GM18508 (cell line): Measurements from ENCODE around the gene NOX4.
"Not testable (repeated sequence)": the region's sequence is repeated elsewhere in the genome, so short reads cannot be mapped to it uniquely, and the experiment has no call there.

Experiments used
- ATAC-seq: cut with Tn5 transposase; IDR thresholded peaks from one replicate; pipeline ENCODE4 v1.9.1; 2021; ENCODE audit warnings: moderate number of reproducible peaks; ENCODE audit not compliant: insufficient read depth, unreplicated experiment

NOX4 gene

DNA sequence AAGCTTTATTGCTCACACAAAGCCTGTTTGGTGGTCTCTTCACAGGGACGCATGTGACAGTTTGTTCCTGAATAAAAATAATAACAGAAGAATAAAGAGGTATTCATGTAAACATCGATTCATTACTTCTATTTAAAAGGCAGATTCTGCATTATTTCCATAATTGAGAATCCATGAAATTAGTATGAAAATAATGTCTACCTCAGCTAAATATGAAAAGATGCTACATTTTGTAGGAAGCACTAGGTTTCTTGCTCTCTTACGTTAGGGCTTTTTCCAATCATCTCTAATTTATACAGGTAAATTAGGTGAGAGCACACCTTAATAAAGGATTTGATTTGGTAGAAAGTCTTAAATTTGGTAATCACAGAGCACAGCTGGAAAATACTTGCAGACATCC is 103.7 kb downstream of the NOX4 start:
- ATAC-seq = not testable (repeated sequence)

DNA sequence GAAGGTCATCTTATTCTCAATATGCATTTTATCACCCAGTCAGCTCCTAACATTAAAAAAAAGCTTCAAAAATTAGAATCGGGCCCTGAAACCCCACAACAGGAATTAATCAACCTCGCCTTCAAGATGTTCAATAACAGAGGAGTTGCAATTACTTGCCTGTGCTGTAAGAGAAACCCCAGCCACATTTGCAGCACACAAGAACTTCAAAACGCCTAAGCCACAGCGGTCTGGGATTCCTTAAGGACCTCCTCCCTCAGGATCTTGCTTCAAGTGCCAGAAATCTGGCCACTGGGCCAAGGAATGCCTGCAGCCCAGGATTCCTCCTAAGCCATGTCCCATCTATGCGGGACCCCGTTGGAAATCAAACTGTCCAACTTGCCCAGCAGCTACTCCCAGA is 108.2 kb downstream of the NOX4 start:
- ATAC-seq = not testable (repeated sequence)

DNA sequence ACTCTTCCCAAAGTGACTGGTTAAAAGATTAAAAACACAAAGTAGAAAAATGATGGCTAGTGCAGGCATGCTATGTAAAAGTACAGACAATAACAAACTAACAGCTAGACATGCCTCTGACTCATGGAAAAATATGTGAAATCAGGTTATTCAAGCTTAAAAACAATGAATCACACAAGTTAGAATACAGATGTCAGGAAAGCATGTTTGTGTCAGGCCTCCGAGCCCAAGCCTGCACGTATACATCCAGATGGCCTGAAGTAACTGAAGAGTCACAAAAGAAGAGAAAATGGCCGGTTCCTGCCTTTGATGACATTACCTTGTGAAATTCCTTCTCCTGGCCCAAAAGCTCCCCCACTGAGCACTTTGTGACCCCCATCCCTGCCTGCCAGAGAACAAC is 110.1 kb downstream of the NOX4 start:
- no peak for ATAC-seq

DNA sequence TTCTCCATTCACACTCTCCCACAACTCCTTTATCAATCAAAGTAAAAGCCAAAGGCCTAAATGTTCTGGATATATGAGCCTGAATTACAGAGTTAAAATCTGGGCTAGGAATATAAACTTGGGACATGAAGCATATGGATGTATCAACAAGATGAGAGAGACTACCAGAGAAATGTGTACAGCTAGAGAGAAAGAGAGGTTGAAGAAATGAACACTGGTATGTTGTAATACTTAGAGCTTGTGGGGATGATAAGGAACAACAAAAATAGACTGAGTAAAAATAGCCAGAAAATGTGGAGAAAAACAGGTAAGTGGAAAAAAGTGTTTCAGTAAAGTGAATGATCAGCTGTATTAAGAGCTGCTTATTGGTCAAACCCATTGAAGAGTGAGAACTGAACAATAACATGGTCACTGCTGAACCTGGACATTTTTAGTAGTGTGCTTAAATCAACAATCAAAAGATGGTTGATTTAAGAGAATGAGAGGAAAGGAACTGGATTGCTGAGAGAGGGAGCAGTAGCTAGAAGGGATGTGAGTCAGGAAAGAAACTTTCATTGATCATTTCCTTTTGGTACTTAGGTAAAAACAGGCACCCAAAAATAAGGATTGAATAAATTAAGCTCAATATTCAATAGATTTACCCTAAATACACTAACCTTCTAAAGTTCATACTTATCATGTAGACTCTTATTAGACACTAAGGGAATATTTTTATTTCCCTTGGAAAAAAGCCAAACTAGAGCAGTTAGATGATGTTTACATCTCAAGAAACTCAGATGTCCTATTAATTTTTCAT is 111.0 kb downstream of the NOX4 start:
- ATAC-seq = not testable (repeated sequence)

DNA sequence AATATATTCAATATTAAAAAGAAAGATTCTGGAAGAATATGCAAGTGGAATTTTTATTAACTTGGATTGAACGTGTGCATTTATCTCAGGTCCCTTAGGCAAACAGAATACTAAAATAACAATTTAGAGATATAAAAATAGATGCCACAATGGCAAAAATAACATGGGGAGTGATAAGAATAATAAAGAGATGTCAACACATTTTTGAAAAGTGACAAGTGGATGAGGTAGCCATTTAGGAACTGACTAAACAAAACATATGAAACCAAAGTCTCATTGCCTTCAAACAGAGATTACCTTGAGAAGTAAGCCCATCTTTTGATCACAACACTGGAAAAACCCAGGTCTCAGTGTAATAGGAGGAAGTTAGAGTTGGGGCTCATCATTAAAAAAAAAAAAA is 112.2 kb downstream of the NOX4 start:
- ATAC-seq = not testable (repeated sequence)

DNA sequence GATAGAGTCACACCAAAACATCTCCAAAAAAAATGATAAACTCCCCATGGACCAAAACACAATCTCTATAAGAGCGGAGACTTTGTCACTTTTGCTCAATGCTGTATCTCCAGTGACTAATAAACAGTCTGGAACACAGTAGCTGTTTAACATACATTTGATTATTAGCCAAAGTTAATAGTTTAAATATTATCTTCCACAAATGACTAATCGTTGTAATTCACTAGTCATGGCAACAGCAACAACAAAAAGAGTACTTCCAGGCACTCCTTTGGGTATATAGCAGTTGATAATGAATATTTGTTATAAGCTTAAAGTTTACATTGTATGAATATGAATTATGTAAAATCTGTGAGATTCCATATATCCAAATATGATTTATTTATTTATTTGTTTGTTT is 121.8 kb downstream of the NOX4 start:
- ATAC-seq = not testable (repeated sequence)

DNA sequence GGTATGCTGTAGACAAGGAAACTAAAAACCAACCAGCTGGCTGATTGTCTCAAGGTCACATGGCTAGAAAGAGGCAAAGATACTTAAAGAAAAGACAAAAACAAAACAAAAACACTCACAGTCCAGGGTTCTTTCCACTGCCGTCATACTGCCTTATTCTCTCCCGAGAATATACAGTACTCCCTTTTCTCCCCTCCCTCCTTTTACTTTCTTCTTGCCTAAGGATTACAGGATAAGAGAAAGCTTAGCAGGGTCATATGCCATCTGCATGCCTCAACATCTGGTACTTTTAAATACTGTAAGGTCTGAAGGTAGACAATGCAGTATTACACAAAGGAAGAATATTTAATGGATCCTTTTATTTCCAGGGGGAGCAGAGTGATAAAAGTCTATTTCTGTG is 126.3 kb downstream of the NOX4 start:
- ATAC-seq = not testable (repeated sequence)

DNA sequence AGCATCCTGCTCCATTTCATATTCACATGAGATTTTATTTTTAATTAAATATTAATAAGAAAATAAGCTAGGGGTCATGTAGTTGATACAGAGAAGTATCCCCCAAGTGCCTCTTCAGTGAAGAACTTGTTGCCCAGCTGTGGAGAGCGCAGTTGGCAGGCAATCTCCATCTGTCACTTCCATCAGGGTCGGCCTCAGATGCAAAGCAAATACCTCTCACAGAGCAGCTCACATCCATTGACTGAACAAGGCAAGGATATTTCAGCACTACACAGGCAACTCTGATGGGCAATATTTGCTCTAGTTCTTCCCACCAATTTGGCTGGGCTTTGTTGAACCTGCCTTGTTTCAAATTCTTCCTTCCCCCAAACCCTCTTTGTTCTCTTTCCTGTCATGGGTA is 129.4 kb downstream of the NOX4 start:
- no peak for ATAC-seq

DNA sequence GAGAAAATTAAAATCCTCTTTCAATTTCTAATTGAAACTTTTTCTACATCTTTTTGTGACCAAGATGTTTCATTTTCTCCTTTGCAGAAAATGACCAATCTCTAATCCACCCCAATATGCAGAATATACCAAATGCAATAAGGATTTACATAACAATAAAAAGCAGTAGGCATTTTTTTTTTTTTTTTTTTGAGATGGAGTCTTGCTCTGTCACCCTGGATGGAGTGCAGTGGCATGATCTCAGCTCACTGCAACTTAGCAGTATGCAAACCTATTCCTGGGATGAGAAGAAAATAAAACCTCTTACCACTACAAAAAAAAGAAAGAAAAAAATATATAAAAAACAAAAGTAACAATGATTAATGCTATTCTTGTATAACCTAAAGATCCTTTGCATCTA is 132.0 kb downstream of the NOX4 start:
- not testable (repeated sequence) for ATAC-seq

DNA sequence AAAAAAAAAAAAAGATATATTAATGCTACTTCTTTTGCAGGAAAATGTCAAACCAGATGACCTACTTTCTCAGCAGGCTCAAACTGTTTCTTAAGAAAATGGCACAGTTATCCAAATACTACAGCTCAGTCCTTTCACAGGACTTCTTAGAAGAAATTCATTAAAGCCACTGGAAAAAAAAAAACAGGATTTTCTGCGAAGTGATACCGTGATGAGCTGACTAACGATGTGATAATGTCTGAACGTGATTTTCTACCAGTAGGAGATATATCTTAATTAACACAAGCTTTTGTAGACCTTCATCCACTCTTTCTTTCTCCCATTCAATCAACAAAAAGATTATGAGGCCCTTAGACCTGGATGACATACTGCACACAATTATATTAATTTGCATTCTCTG is 132.4 kb downstream of the NOX4 start:
- ATAC-seq = no peak

DNA sequence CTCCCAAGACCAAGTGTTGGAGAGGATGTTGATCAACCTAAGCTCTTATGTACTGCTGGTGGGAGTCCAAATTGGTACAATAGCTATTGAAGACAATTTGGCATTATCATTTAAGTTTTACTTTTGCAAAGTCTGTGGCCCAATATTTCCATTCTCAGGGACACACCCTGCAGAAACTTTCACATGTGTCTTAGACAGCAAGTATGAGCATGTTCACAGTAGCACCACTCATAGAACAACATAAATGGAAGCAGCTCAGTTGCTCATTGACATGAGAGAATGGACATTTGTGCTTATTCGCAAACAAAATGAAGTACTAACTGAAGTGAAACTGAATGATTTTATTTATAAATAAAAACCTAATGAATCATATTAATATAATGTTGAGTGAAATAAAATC is 135.5 kb downstream of the NOX4 start:
- ATAC-seq = no peak

DNA sequence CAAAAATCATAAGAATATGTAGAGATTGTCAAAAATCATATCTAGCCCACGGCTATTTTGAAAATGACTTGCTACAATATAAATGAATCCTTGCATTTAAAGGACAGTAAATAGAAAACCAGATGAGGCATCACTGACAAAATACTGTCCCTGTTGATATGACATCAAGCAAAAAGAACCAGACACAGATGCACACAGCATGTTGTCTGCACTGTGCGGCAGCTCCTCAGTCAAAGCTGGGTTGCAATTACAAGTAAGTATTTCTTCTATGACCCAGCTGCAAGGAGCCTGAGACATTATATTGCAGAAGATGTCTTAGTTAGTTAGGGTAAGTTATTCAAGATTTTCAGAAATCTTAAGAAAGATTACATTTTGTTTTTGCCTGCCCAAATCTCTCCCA is 136.7 kb downstream of the NOX4 start:
- not testable (repeated sequence) for ATAC-seq

DNA sequence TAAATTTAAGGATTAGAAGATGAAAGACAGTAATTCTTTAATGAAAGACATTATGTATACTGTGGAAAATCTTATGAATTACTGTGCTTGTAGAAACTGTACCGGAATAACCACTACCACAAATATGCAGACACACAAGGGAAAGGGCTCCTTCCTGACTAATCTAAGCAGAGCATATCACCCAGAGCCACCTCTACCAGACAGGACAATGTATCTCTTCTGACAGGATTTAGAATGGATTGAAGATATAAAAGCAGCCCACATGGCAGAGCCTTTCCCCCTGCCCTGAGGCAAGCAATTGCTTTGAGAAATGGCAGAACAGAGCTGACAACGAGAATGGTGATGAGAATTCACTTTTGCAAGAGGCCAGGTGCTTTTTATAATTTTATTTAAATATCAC is 144.1 kb downstream of the NOX4 start:
- ATAC-seq = no peak

DNA sequence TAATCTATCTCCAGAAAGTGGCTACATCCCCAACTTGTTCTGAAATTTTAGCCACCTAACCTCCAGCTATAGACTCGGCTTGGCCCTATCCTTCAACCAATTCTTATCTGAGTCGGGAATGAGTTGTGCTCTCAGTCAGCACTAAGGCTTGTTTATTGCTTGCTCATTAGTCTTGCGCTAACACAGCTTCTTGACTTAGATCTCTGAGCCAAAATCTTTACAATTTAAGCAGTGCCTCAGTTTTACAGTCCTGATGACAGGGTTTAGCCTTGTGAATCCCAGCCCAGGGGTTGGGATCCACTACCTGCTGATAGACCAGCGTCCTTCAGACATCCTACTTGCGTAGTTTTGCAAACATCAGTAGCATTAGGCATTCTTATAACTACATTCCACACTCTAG is 144.6 kb downstream of the NOX4 start:
- ATAC-seq = no peak

DNA sequence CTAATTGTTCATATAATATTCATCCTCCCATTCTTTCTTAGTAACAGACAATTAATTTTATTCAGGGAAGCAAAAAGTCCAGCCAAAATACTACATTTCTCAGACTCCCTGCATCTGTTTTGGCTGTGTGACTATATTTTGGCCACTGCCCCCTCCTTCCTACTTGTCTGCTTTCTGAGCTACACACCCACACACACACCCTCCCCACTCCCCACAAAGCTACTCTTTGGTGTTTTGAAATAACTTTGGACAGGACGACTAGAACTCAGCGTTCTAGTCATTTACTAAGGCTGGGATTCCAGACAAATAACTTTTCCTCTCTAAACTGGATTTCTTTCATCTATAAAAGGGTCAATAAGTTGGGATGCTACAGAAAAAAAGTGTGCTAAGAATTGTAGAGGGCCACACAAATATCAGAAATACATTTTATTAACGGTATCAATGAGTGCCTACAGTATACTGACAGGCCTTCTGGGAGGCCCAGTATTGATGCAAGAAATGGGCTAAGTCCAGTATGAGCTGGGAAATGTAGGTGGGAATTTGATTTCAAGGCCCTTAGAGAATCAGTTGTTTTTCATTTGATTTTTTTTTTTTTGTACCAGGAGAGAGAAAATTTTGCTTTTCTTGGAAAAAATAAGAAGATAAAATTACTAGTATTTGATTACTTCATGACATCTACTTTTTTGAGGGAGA is 148.1 kb downstream of the NOX4 start:
- ATAC-seq = not testable (repeated sequence)

DNA sequence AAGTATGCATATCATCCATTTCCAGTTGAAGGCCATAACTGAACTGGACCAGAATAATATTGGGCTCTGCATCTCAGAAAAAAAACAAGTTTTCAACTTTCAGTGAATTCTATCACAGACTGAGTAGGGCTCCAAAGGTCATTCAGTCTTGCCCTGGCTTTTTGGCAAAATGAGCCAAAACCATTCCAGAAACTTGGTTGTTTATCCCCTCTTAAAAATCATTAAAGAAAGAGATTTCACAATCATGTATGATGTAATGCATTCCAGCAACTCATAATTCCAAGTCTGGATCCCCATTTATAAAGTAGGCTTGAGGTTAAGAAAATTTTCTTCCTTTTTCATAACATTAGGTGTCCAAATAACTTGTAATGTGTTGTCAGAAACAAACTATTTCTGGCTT is 150.7 kb downstream of the NOX4 start:
- not testable (repeated sequence) for ATAC-seq

DNA sequence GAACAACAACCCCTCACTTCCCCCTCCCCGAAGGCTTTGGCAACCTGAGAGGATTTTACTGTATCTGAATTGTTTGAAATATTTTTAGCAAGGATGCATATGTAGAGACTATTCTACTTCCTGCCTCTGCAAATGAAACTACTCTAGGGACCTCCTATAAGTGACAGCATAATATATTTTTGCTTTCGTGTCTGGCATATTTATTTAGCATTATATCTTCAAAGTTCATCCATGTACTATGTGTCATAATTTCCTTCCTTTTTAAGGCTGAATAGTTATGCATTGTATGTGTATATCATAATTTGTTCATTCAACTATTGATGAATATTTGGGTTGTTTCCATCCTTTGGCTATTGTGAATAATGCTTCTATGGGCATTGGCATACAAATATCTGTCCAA is 153.1 kb downstream of the NOX4 start:
- not testable (repeated sequence) for ATAC-seq

DNA sequence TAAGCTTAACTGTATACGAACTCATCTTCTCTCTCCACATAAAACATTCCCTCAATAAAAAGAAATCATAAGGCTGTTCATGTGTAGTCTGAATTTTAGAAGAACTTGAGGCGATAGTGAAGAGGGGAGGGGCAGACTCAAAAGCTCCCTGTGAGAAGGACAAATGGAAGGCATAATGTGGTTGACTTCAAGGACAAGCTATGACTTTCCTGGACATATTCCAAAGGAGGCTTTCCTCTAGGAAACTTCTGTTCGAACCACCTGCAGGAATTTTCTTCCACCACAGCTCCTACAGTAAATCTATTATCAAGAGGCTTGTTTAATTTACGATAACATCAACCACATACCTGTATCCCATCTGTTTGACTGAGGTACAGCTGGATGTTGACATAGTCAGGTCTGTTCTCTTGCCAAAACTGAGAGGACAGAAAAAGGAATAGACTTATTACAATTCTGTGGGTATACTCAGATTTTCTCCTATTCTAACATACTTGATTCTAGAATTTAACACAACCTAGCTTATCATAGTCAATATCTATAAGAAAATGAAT is 154.0 kb downstream of the NOX4 start:
- not testable (repeated sequence) for ATAC-seq

DNA sequence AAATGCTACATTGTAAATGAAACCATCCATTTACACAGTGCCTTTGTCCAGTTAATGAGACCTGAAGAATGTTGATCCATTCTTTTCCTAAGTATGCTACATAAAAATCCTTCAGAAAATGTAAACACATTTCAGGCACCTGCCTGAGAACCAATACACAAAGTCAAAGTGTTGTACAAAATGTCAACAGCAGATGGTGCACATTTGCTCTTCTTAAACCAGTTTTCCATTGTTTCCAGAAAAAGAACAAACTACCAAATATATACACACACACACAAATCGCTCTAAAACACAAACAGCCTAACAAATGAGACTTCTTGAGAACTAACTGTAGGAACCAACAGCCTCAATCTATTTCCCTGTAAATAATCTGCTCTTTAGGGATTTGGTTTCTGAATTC is 157.5 kb downstream of the NOX4 start:
- ATAC-seq = not testable (repeated sequence)

DNA sequence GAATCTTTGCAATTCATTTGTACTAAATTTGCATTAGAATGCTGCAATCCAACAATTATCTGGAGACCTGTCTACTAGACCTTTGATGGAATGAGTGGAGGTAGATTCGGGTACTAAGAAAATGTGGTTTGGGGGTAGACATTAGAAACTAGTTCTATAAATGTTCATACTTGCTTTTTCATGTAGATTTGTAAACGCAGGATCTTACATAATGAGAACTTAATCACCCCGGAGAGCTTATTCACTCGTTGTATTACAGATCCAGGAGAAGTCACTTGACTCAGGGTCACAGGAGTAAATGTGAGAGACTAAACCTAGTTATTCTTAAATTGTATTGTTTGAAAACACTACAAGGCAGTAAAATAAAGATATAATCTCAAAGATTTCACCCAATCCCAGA is 159.2 kb downstream of the NOX4 start:
- not testable (repeated sequence) for ATAC-seq

DNA sequence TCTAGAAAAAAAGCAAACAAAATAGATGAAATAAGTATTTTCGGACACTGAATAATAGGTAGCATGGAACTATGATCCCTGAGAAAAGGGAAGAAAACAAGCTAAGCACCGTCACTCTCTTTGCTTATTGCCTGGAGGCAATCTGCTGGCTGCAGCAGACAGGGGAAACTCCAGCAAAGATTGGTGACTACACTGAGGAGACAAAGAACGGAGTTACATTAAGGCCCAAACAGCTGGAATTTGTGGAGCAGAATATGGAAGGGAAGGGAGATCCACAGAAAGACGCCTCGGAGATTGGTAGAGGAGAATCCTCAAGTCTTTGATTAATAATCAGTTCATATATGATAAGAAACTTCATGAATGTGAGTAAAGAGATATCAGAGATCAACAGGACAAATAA is 163.3 kb downstream of the NOX4 start:
- no peak for ATAC-seq
